Measurements from ENCODE around the gene RAB4A.

RAB4A gene

DNA sequence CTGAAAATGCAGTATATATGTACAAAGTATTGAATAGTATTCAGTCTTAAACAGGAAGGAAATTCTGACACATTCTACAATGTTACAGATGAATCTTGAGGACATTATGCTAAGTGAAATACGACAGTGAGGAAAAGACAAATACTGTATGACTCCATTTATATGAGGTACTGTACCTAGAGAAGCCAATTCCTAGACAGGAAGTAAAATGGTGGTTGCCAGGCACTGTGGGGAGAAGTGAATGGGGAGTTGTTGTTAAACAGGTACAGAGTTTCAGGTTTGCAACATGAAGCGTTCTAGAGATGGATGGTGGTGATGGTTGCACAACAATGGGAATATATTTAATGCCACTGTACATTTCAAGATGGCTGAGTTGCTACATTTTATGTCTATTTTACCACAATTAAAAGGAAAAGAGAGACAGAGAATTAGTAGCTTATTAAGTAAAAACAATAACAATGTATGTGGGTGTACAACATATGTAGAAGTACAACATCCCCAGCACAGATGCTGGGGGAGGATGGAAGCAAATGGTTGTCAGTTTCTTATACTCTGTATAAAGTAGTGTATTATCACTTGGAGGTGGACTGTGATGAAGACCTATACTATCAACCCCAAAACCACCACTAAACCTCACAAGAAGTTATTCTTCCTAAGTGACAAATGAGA lies 3.9 kb upstream of the RAB4A start:
- in situ Hi-C loops (cut with MboI; ENCODE audit: low sequenced_read_pairs) = loop anchor here (25.0 kb wide), 1 partner anchor 220 kb away; no protein-coding TSS in a partner anchor

DNA sequence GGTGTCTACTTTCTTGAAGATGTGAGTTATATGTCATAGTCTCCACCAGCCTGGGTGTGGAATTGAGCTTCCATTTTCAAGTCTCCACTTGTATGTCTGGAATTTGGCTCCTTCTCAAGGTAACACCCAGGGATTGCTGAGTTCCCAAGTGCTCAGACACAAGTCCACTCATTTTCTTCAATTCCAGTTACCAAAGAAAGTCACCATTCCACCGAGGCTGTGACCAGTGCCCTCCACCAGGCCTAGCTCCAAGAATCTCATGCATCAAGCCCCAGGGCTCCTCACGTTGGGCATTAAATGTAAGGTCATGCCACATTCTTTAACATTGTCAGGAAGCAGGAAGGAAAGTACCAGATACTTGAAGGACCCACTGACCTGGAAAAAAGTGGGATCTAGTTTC lies 2.4 kb upstream of the RAB4A start:
- in situ Hi-C loops (cut with MboI; ENCODE audit: low sequenced_read_pairs) = loop anchor here (25.0 kb wide), 1 partner anchor 219 kb away; no protein-coding TSS in a partner anchor

DNA sequence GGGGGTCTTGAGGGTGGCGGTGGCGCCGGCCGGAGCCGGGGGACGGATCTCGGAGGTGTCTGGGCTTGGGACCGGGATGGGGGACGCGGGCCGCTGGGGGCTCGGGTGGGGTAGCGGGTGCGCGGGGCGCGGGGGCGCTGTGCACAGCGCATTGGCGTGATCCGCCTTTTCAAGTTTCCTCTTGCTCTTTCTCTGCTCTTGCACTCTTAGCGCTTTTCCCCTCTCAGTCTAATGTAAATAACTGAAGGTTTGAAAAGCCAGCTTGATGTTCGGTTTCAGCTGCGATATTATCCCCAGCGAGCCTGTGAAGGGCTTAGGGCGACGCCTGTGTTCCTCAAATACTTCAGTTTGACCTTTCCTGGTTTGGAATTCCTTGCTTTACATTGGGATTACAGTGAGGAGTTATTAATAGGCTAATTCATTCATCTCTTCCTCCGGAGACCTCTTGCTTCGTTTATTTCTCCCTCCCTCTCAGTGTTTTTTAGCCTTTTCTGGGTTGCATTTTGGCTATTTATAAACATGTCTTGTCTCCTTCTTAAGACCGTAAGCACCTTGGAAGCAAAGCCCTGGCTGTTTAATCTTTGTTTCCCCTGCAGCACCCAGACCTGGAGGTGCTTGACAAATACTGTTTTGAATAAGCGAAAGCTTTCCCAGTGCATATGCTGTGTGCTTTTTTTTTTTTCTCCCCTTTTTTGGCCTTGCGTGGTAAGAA lies 693 bp downstream of the RAB4A start:
- in situ Hi-C loops (cut with MboI; ENCODE audit: low sequenced_read_pairs) = loop anchor here (25.0 kb wide), 1 partner anchor 216 kb away; no protein-coding TSS in a partner anchor

DNA sequence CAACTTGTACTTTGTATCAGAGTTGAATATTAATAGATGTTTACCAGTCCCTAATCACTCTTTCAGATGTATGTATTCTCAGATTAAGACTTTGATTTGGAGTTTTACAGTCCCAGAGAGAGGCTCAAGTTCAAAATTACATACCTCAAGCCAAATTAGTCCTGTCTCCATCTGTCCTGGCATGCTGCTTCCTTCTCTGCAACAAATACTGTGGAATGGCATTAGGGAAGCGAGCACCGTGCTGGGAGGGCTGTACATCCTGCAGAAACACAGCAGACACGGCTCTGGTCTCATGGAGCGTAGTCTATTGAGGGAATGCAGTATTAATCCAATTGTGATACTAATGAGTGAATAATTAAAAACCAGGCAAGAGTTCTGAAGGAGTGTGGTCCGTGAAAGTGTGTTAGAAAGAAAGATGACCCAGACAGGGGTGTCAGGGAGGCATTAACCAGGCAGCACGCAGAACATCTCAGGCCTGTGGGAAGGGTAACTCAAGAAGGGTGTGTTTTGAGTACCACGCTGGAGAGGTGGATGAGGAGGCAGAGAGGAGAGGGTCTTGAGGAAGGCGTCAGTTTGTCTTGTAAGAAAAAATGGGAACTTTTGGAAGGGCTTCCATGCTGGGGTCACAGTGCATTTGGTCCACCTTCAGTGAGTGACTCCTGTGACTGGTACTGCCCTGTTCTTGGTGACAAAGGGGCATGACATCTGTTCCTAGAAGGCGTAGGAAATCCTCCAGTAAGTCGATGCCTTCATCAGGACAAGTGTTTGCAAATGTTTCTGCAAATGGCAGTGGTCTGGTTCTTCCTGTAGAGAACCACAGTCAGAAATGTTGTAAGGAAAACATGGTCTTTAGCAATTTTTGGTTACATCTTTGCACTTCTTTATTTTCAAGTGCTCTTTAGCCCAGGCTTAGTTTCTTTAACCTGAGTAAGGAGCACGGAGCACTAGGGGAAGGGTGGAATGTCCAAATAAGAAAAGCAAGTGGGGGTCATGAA lies 1.6 kb downstream of the RAB4A start:
- in situ Hi-C loops (cut with MboI; ENCODE audit: low sequenced_read_pairs) = loop anchor here (25.0 kb wide), 1 partner anchor 215 kb away; no protein-coding TSS in a partner anchor

DNA sequence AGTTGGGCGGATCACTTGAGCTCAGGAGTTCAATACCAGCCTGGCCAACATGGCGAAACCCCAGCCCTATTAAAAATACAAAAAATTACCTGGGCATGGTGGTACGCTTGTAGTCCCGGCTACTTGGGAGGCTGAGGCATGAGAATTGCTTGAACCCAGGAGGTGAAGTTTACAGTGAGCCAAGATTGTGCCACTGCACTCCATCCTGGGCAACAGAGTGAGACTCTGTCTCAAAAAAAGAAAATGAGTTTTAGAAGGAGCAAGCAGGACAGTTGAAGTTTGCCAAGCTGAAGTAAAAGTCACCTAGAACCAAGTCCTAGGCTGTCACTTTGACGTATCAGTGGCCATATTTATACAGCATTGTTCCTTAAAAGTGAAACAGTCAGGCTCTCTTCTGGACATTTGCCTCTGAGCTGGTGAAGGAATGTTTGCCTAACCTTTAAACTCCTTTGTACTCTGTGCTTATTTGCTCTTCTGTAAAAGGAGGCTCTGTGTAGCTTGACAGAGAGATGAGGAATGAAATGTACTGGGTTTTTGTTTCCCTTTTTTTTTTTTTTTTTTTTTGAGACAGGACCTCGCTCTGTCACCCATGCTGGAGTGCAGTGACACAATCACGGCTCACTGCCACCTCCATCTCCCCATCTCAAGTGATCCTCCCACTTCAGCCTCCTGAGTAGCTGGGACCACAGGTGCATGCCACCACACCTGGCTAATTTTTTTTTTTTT lies 2.8 kb downstream of the RAB4A start:
- in situ Hi-C loops (cut with MboI; ENCODE audit: low sequenced_read_pairs) = loop anchor here (25.0 kb wide), 1 partner anchor 214 kb away; no protein-coding TSS in a partner anchor

DNA sequence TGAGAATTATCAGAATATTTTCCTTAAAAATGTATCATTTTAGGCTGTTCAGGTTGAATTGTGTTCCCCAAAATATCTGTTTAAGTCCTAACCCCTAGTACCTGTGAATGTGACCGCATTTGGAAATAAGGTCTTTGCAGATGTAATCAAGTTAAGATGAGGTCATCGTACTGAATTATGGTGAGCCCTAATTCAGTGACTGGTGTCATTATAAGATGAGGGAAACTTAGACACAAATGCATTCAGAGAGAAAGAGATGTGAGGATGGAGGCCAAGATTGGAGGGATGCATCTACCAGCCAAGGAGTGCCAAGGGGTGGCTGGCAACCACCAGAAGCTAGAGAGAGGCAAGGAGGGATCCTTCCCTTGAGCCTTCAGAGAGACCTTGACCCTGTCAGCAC lies 4.1 kb downstream of the RAB4A start:
- in situ Hi-C loops (cut with MboI; ENCODE audit: low sequenced_read_pairs) = no loop called here

DNA sequence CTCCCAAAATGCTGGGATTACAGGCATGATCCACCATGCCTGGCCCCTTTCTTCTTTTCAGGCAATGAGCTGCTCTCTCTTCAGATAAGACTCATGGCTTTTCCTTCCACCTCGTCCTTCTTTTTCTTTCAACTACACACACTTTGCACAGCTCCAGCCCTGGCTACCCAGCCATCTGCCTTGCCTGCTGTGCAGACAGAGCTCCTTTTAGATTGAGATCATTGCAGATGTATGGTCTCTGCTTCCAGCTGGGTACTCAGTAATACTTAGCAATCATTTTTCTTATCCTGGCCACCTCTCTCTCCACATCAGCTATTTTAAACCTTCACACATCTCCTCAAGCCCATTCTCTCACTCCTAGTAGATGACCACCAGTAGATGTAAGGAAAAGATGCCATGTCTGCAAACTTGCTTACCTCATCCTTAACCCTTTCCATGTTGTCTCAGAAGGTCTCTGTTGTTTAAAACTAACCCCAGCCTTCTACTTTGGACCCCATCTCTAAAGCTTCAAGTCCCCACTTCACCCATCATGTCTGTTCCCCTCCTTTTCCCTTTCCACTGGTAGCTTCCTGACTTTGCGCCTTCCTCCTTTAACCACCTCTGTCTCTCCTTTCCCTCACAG lies 7.3 kb downstream of the RAB4A start:
- in situ Hi-C loops (cut with MboI; ENCODE audit: low sequenced_read_pairs) = no loop called here

DNA sequence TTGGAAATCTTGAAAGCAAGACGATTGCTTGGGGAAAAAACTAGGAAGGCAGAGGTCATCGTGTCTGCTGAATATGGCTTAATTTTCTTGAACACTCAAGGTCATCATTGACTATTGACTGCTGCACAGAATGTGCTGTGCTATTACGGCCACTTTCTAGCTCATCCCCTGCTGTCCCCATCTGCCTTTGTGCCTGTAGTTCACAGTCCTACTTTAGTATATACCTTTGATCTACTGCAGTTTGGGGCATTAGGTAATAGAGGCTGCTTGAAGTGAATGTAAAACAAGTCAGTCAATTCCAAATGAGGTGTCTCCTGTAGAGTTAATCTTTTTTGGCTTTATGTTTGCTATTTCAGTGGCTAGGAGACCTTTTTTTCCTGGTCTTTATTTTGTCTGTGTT lies 8.3 kb downstream of the RAB4A start:
- in situ Hi-C loops (cut with MboI; ENCODE audit: low sequenced_read_pairs) = no loop called here

DNA sequence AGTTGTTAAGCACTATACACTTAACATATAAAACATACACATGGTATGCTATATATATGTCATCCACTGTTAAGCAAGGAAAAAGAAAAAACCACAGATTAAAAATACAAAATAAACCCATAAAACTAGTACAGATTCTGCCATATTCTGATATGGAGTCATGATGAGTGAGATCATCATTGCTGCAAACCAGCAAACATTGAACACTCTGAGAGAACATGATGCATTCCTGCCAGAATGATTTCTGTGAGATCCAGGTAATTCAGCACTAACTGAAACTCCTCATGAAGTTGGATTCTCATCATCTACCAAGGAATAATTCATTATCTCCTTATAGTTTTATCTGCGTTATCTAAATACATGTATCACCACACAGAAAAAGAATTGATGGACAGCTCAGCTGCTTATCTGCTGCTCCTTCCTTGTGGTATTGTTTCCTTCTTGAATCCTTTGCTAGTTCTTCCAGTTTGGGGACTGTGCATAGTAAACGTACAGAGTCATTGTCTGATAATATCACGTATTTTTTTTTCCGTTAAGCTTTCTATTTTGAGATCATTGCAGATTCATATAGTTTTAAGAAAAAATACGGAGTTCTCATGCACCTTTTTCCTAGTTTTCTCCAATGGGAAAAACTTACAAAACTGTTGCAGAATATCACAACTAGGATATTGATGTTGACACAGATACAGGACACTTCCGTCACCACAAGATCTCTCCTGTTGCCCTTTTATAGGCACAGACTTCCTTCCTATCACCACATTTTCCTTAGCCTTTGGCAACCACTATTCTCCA lies 9.3 kb downstream of the RAB4A start:
- in situ Hi-C loops (cut with MboI; ENCODE audit: low sequenced_read_pairs) = no loop called here

DNA sequence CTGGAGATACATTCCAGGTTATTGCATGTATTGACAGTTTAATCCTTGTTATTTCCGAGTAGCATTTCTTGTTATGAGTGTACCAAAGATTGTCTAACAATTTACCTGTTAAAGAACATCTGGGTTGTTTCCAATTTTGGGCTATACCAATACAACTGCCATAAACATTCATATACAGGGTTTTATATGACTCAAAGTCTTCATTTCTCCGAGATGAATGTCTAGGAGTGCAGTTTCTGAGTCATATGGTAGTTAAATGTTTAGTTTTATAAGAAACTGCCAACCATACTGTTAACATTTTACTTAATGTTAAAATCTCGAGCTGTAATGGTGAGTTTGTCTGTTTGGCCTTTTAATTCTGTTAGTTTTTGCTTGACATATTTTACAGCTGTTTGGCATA lies 10.0 kb downstream of the RAB4A start:
- in situ Hi-C loops (cut with MboI; ENCODE audit: low sequenced_read_pairs) = no loop called here

DNA sequence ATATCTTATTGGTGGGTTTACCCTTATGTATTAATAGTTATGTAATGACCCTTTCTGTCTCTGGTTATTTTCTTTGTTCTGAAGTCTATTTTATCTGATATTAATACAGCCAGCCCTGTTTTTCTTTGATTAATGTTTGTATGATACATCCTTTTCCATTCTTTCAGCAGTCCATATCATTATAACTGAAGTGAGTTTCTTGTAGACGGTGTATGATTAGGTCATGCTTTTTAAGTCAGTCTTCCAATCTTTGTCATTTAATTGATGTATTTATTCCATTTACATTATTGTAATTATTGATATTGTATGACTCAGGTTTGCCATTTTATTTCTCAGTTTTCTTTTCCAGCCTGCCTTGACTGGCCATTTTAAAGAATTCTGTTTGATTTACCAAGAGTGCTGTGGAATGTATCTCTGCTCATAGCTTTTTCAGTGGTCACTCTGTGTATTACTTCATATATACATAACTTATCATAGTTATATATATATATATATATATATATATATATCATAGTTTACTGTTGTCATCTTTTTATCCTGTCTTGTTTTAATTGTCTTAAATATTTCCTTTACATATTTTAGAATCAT lies 10.5 kb downstream of the RAB4A start:
- in situ Hi-C loops (cut with MboI; ENCODE audit: low sequenced_read_pairs) = no loop called here

DNA sequence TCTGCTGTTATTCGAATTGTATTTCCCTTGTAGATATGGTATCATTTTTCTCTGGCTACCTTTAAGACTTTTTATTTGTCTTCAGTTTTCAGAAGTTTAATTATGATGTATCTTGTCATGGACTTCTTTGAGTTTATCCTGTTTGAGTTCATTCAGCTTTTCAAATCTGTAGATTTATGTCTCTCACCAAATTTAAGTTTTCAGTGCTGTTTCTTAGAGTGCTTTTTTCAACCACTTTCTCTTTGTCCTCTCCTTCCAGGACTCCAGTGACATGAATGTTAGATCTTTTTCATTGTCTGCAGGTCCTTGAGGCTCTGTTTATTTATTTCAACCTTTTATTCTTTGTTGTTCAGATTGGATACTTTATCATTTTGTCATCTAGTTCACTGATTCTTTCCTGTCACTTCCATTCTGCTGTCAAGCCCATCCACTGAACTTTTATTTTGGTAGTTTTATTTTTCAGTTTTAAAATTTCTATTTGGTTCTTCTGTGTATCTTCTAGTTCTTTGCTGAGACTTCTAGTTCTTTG lies 11.4 kb downstream of the RAB4A start:
- in situ Hi-C loops (cut with MboI; ENCODE audit: low sequenced_read_pairs) = no loop called here

DNA sequence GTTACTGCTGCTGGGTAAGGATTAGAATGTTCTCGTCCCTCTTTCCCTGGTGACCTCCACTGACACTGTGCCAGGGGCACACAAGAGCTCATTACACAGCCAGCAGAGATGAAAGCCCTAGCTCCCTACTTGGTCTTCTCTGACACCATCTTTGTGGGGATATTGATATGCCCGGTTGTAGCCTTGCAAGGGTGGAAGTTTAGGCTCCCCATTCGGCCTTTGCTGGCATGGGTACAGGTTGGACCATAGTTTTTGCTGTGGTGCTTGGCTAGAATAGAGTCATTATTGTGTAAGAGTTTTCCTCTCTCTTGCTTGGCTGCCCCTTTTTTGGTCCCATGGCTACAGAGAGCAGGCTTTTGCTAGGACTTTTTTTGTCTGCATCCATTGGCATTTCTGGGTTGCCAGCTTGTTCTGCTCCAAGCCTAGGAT lies 12.3 kb downstream of the RAB4A start:
- in situ Hi-C loops (cut with MboI; ENCODE audit: low sequenced_read_pairs) = no loop called here

DNA sequence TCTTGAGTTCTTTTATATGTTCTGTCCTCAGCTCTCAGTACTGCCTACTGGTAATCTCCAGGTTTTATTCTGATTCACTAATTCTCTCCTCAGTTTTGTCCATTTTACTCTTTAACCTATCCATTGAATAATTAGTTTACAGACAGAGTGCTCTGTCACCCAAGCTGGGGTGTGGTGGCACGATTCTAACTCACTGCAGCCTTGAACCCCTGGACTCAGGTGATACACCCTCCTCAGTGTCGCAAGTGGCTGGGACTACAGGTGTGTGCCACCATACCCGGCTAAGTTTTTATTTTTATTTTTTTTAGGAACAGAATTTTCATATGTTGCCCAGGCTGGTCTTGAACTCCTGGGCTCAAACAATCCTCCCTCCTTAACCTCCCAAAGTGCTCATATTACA lies 14.0 kb downstream of the RAB4A start:
- in situ Hi-C loops (cut with MboI; ENCODE audit: low sequenced_read_pairs) = no loop called here

DNA sequence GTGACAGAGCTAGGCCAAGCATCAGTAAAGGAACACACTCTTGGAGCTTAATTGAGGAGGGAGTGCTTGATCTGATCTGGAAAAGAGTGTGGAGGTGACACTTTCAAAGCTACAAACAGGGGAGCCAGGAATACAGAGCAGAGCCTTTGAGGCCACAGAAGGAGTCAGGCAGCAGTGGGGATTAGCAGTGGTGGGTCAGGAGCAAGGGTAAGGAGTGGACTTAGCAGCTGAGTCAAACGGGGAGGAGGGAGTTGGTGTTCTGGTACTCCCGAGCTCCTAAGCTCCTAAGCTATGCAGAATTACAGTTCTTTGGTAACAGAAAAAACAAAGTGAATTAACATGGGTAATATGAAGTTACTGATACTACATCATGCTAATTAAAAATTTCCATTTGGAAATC lies 14.5 kb downstream of the RAB4A start:
- in situ Hi-C loops (cut with MboI; ENCODE audit: low sequenced_read_pairs) = no loop called here

DNA sequence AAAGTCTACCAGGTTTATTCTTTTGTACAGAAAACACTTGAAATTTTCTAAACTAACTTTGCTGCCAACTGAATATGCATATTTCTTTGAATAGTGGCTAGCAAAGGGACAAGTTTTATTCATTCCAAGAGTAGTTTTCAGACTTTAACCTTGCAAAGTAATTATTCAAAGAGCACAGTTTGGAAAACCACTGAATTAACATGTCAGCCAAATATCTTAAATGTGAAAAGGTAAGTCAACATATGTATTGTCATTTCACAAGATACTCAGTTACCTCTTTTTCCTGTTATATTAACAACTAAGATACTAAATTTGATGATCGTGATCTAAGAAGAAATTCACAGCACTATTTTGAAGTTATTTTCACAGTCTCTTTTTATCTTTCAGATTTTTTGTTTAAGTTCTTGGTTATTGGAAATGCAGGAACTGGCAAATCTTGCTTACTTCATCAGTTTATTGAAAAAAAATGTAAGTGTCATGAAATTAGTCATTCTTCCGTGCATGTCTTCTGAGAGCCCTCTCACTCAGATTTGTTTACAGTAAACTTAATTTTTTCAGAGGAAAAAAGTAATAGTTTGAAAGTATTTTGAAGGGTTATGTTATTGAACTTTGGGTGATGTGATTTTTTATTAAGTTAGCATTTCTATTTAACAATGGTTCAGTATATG lies 15.3 kb downstream of the RAB4A start:
- in situ Hi-C loops (cut with MboI; ENCODE audit: low sequenced_read_pairs) = no loop called here

DNA sequence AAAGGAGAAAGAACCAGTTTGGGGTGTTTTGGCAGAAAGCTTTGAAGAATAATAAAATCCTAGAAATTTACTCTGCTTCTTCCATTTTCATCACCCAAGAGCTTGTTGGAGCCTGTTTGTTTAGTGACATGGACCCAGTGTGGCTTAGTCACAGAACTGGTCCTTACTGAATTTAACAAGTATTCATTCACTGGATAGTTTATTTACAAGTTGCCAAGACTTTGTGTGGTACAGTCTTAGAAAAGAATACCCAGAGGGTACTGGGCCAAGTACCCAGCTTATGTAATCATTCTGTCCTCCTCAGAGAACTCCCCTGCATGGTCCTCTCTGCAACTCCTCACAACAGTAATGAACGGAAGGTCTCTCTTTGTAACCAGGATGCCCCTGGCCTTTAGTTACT lies 16.4 kb downstream of the RAB4A start:
- in situ Hi-C loops (cut with MboI; ENCODE audit: low sequenced_read_pairs) = no loop called here

DNA sequence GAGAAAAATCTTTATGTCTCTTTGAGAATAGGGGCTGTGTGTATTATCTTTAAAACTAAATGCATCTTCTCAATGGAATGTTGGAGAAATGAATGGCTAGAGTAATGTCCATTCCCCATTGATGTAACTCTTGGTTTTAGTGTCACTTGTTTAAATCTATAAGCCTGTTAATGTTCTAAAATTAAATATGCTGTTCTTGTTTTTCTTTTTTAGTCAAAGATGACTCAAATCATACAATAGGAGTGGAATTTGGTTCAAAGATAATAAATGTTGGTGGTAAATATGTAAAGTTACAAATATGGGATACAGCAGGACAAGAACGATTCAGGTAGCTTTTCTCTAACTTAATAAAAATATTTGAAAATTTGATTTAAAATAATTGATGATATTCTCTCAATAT lies 17.6 kb downstream of the RAB4A start:
- in situ Hi-C loops (cut with MboI; ENCODE audit: low sequenced_read_pairs) = no loop called here
